Smooth muscle cell (in vitro differentiated cells): ENCODE data around the gene ARNT2. TPM values are rescaled to one million over a fixed set of nuclear protein-coding genes. Genes with fewer than 3 reads are reported as not detected.

ENCODE experiments used
- DNase-seq: peaks from one replicate; lab custom pipeline; 2025; ENCODE audit not compliant: unreplicated experiment; lab: John Stamatoyannopoulos, UW
- H2AFZ ChIP-seq: fragments of 200-600 bp; sonication (generic); 2 replicates; pipeline ENCODE4 v1.6.0; 2016; ENCODE audit warnings: antibody characterized with exemption, low read depth, mild to moderate bottlenecking
- H3F3A ChIP-seq: fragments of 200-600 bp; sonication (generic); 2 replicates; pipeline ENCODE4 v1.6.0; 2017; ENCODE audit warnings: antibody characterized with exemption, low read depth
- H3K27ac ChIP-seq: fragments of 200-600 bp; sonication (generic); 2 replicates; pipeline ENCODE4 v1.5.1; 2016; ENCODE audit warnings: low read depth, mild to moderate bottlenecking
- H3K27me3 ChIP-seq: fragments of 200-600 bp; sonication (generic); 2 replicates; pipeline ENCODE4 v1.6.1; 2016; ENCODE audit warnings: low read depth, mild to moderate bottlenecking
- H3K36me3 ChIP-seq: fragments of 200-600 bp; sonication (generic); 2 replicates; pipeline ENCODE4 v1.5.1; 2016; ENCODE audit warnings: low read depth
- H3K4me1 ChIP-seq: fragments of 200-600 bp; sonication (generic); 2 replicates; pipeline ENCODE4 v1.5.1; 2016; ENCODE audit warnings: low read depth
- H3K4me2 ChIP-seq: fragments of 200-600 bp; sonication (generic); 2 replicates; pipeline ENCODE4 v1.6.0; 2016; ENCODE audit warnings: mild to moderate bottlenecking
- H3K4me3 ChIP-seq: fragments of 200-600 bp; sonication (generic); 2 replicates; pipeline ENCODE4 v1.5.1; 2016; ENCODE audit warnings: mild to moderate bottlenecking
- H3K79me2 ChIP-seq: fragments of 200-600 bp; sonication (generic); 2 replicates; pipeline ENCODE4 v1.6.0; 2016; ENCODE audit warnings: low read depth, mild to moderate bottlenecking
- H3K9ac ChIP-seq: fragments of 200-600 bp; sonication (generic); 2 replicates; pipeline ENCODE4 v1.6.0; 2016; ENCODE audit warnings: low read depth
- H3K9me3 ChIP-seq: fragments of 200-600 bp; sonication (generic); replicated peaks from 2 replicates; pipeline ENCODE4 v1.5.1; 2016; ENCODE audit warnings: low read depth
- H4K20me1 ChIP-seq: fragments of 200-600 bp; sonication (generic); 2 replicates; pipeline ENCODE4 v1.6.0; 2016; ENCODE audit warnings: low read depth
- CTCF ChIP-seq: fragments of 200-600 bp; sonication (generic); IDR thresholded peaks from 2 replicates; pipeline ENCODE4 v1.5.1; 2017; ENCODE audit warnings: borderline replicate concordance, mild to moderate bottlenecking, antibody characterized with exemption; ENCODE audit not compliant: insufficient read depth, poor library complexity, severe bottlenecking
- WGBS: methylation state at CpG from one replicate; pipeline ENCODE4 v1.1.7; 2016; ENCODE audit warnings: low lambda C conversion rate; 5-methylcytosine and 5-hydroxymethylcytosine counted together
- polyA plus RNA-seq: library from polyadenylated mRNA; unstranded; fragments of >200 nt; fragmentation: Nextera tagmentation; extraction: Ambion mirVana; gene quantifications from 2 replicates; pipeline ENCODE4 v1.2.1, GENCODE V29; 2016
- total RNA-seq: library from RNA; depleted of rRNA; stranded (reverse); fragments of >200 nt; gene quantifications from 2 replicates; pipeline ENCODE4 v1.2.3, GENCODE V29; 2014

ARNT2 gene
- total RNA-seq = 0.67 and 2.8 TPM in 2 replicates
- 0.27 and 0.55 TPM in 2 replicates for polyA plus RNA-seq

- WGBS = 1% methylated on average over 52 of the region's 102 CpGs
- H4K20me1 ChIP-seq = no peaks in the 10 kb centered on the region
- H3K4me3 ChIP-seq = peak within 1 kb of the TSS; percentile 52
- no peaks in the 10 kb centered on the region for H3K79me2 ChIP-seq
- no peak within 1 kb of the TSS for H2AFZ ChIP-seq
- peak within 1 kb of the TSS; percentile 84 for H3K4me2 ChIP-seq
- no peaks in the 10 kb centered on the region for H3K9me3 ChIP-seq
- H3F3A ChIP-seq = no peaks in the 10 kb centered on the region
- peaks cover 86% of the 10 kb centered on the region for H3K27me3 ChIP-seq
- no peak within 1 kb of the TSS for H3K9ac ChIP-seq
- DNase-seq = no peak
- H3K27ac ChIP-seq = no peak within 1 kb of the TSS
- no peaks in the 10 kb centered on the region for H3K36me3 ChIP-seq
- H3K4me1 ChIP-seq = no peaks in the 10 kb centered on the region
- TF ChIP-seq CTCF = no peak
These were observed at the start of gene ARNT2 for GRCh38 chr15:80404057-80404760. ARNT2 (plus strand) TSS chr15:80404382; CDS start chr15:80404516, 134 bp downstream.

DNA sequence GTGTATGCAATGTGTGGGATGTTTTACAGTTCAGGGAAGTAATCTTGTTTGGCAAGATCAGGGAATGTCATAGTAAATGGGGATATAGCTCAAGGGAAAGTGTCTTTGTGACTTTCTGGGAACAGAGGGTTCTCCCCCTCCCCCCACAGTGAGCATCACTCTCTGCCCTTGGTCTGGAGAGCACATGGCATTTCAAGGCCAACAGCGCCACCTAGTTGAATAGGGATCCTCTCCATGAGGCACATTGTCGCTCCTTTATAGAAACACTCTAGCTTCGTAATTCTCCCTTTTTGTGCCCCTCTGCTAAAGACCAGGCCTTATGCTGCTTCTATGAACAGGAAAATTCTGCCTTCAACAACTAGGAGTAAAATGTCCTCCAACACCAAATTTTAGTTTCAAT, 37.1 kb upstream of the ARNT2 start:
- H2AFZ ChIP-seq = no peak overlapping the region
- no peak for TF ChIP-seq CTCF
- H3F3A ChIP-seq = no peaks in the 10 kb centered on the region
- H3K4me2 ChIP-seq = no peak overlapping the region
- H3K27ac ChIP-seq = no peak overlapping the region
- WGBS = 89% methylated on average over 3 of the region's 3 CpGs
- no peaks in the 10 kb centered on the region for H4K20me1 ChIP-seq
- H3K4me1 ChIP-seq = no peaks in the 10 kb centered on the region
- no peak overlapping the region for H3K4me3 ChIP-seq
- H3K79me2 ChIP-seq = no peaks in the 10 kb centered on the region
- no peaks in the 10 kb centered on the region for H3K9me3 ChIP-seq
- H3K36me3 ChIP-seq = no peaks in the 10 kb centered on the region
- H3K9ac ChIP-seq = no peak overlapping the region
- no peak for DNase-seq
- H3K27me3 ChIP-seq = no peaks in the 10 kb centered on the region

DNA sequence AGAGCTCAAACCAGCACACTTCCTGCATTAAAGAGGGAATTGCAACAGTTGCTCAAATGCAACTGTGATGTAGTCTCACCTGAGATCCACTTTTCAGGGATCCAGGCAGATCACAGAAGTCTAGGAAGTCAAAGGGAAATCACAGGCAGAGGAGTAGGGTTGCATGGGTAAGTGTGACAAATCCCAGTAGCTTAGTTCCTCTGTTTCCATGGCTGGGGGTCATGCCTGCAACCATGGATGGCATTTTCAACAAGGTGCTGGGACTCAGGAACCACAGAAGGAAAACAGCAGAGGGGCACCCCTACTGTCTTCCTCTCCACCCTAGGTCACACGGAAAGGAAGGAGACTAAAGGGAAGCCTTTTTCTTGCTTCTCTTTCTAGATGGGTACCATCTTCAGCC, 36.5 kb upstream of the ARNT2 start:
- Histone ChIP-seq H3K27ac (no peak overlapping the region), H3K9me3 (no peaks in the 10 kb centered on the region), H2AFZ (no peak overlapping the region), H3K79me2 (no peaks in the 10 kb centered on the region), H3F3A (no peaks in the 10 kb centered on the region), H3K36me3 (no peaks in the 10 kb centered on the region), H3K9ac (no peak overlapping the region), H3K4me2 (no peak overlapping the region), H3K4me1 (no peaks in the 10 kb centered on the region), H3K4me3 (no peak overlapping the region), H4K20me1 (no peaks in the 10 kb centered on the region), H3K27me3 (no peaks in the 10 kb centered on the region)
- no peak for TF ChIP-seq CTCF
- WGBS = 68% methylated on average over 1 of the region's 1 CpG
- no peak for DNase-seq

- H3K4me1 ChIP-seq = no peaks in the 10 kb centered on the region
- no peak overlapping the region for H3K27ac ChIP-seq
- no peak overlapping the region for H3K9ac ChIP-seq
- H3K36me3 ChIP-seq = no peaks in the 10 kb centered on the region
- no peak overlapping the region for H2AFZ ChIP-seq
- no peak overlapping the region for H3K4me2 ChIP-seq
- 89% methylated on average over 2 of the region's 2 CpGs for WGBS
- no peaks in the 10 kb centered on the region for H3K79me2 ChIP-seq
- no peak for TF ChIP-seq CTCF
- H3F3A ChIP-seq = no peaks in the 10 kb centered on the region
- H4K20me1 ChIP-seq = no peaks in the 10 kb centered on the region
- peaks cover 16% of the 10 kb centered on the region for H3K27me3 ChIP-seq
- no peaks in the 10 kb centered on the region for H3K9me3 ChIP-seq
- H3K4me3 ChIP-seq = no peak overlapping the region
- no peak for DNase-seq
These were observed 32.3 kb upstream of the ARNT2 start for GRCh38 chr15:80371924-80372323.
